GM10248 (cell line): ENCODE results near the gene CTSC.

Experiments
- CTCF ChIA-PET: fragments of 300-600 bp; sonication (Branson Sonifier 250); formaldehyde crosslinking; extraction: SDS; loops from one replicate; lab custom pipeline; 2021; ENCODE audit warnings: antibody characterized with exemption; lab: Yijun Ruan, JAX
- POLR2A ChIA-PET: fragments of 350-650 bp; sonication (Branson Sonifier 250); formaldehyde crosslinking; extraction: SDS; loops from one replicate; lab custom pipeline; 2020; ENCODE audit warnings: antibody characterized with exemption; lab: Yijun Ruan, JAX
- DNase-seq: peaks from one replicate; pipeline ENCODE4 v3.0.0; 2012; ENCODE audit errors: extremely low spot score
- TF ChIP-seq, protein P1 (sequence below): IDR thresholded peaks from 2 replicates; pipeline ENCODE4 v1.5.1; 2012; ENCODE audit warnings: mild to moderate bottlenecking, low read depth; ENCODE audit errors: extremely low read depth, missing control alignments, control extremely low read depth

The CTSC gene

DNA sequence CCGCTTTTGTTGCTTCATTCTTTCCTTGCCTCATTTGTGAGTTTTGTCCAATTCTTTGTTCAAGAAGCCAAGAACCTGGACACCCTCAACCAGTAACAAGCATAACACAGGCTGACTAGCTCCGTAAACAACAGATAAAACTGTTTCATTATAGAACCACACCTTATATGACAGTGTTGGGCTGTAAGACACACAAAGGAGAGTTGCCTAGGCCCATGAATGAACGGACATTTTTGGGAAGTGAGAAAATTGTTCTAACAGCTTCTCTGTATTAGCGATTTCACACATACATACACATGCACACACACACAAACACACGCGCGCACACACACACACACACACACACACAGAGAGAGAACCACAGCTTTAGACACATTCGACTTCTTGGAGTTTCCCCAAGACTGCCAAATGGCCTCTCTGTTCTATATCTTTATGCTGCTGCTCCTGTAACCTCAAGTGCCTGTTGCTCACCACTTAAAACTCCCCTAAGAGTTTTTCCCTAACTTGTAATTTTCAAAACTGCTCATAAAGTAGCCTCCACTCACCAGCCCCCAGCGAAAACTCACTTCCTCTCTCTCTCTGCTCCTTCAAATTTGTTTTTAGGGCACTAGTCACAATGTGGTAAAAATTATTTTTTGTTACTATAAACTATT is 35.9 kb downstream of the CTSC start:
- ChIA-PET POLR2A (interaction anchor here (0.7 kb wide), 1 partner anchor 26 kb away, joined by 13 read pairs; no protein-coding TSS in a partner anchor), CTCF (interaction anchor here (1.3 to 1.6 kb wide), 3 partner anchors 11 to 17 kb away, joined by 3 to 5 read pairs (median 4); no protein-coding TSS in a partner anchor)
- DNase-seq = peak; percentile 35
- TF ChIP-seq, protein P1, sequence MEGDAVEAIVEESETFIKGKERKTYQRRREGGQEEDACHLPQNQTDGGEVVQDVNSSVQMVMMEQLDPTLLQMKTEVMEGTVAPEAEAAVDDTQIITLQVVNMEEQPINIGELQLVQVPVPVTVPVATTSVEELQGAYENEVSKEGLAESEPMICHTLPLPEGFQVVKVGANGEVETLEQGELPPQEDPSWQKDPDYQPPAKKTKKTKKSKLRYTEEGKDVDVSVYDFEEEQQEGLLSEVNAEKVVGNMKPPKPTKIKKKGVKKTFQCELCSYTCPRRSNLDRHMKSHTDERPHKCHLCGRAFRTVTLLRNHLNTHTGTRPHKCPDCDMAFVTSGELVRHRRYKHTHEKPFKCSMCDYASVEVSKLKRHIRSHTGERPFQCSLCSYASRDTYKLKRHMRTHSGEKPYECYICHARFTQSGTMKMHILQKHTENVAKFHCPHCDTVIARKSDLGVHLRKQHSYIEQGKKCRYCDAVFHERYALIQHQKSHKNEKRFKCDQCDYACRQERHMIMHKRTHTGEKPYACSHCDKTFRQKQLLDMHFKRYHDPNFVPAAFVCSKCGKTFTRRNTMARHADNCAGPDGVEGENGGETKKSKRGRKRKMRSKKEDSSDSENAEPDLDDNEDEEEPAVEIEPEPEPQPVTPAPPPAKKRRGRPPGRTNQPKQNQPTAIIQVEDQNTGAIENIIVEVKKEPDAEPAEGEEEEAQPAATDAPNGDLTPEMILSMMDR = no peak

DNA sequence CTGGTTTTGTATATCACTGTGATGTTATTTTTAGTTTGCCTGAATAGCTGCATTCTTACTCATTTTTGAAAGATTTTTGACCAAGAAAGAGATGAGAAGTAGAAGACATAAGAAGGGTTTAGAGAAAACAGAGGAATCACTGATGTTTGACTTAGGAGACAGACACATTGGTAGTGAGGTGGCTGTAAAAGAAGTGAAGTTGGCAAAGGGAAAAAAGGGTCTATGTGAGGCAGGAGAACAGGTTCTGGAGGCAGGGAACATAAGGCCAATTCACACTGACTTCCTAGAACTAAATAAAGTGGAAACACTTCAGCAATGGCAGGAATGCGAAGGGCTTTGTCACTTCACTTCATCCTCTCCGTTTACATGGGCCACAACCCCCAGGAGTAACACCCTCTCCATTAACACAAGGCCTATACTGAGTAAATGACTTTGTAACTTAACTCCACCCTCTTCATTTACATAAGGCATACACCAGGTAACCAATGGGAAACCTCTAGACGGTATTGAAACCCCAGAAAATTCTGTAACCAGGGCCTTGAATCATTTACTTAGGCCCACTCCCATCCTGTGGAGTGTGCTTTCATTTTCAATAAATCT is 36.5 kb downstream of the CTSC start:
- TF ChIP-seq, protein P1 = no peak
- POLR2A ChIA-PET = no interaction called here
- DNase-seq = no peak
- CTCF ChIA-PET = interaction anchor here (1.2 to 1.6 kb wide), 4 partner anchors 11 to 17 kb away, joined by 3 to 5 read pairs (median 4); no protein-coding TSS in a partner anchor

GRCh38 chr11:88297863-88298262 is 39.7 kb downstream of the CTSC start:
- CTCF ChIA-PET = interaction anchor here (1.3 to 1.4 kb wide), 3 partner anchors 12 to 282 kb away, joined by 3 to 5 read pairs (median 3); no protein-coding TSS in a partner anchor
- POLR2A ChIA-PET = no interaction called here

GRCh38 chr11:88297421-88297820 is 40.1 kb downstream of the CTSC start:
- ChIA-PET POLR2A (no interaction called here), CTCF (interaction anchor here (0.7 to 3.0 kb wide), 2 partner anchors 12 to 34 kb away, joined by 3 to 19 read pairs; no protein-coding TSS in a partner anchor)
- no peak for DNase-seq
- TF ChIP-seq, protein P1 = no peak

More at GRCh38 chr11:88297863-88298262, 39.7 kb downstream of the CTSC start:
- no peak for DNase-seq
- TF ChIP-seq, protein P1 = no peak

DNA sequence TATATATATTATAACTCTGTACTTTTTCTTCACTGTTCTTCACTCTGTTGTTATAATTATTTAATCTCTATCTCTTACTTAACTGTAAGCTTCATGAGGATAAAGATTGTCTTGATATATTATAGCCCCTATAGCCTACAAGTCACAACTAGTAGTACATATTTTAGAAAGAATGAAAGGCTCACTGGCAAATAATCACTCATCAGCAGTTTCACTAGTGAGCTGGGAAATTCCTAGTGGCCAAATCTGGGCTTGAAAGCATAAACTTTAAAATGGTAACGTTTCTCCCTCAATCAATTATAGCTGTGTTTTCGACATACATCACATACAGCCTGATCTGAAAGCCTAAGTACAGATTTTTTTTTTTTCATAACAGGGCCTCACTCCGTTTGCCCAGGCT is 42.5 kb downstream of the CTSC start:
- TF ChIP-seq, protein P1 = no peak
- POLR2A ChIA-PET = no interaction called here
- CTCF ChIA-PET = interaction anchor here (0.9 to 3.0 kb wide), 9 partner anchors 9 to 280 kb away, joined by 3 to 19 read pairs (median 3); partner anchors contain the start of gene CTSC
- DNase-seq = no peak

GRCh38 chr11:88293931-88294330 is 43.6 kb downstream of the CTSC start:
- DNase-seq = no peak
- POLR2A ChIA-PET = no interaction called here

More at GRCh38 chr11:88293931-88294330, 43.6 kb downstream of the CTSC start:
- CTCF ChIA-PET = interaction anchor here (0.9 to 1.5 kb wide), 5 partner anchors 18 to 250 kb away, joined by 3 read pairs; no protein-coding TSS in a partner anchor
- TF ChIP-seq, protein P1 = no peak
